HG03520 (cell line): ENCODE results near the gene APBB1.
"Not testable (repeated sequence)": the region's sequence is repeated elsewhere in the genome, so short reads cannot be mapped to it uniquely, and the experiment has no call there.

Source experiments
- ATAC-seq: cut with Tn5 transposase; IDR thresholded peaks from one replicate; pipeline ENCODE4 v1.9.1; 2021; ENCODE audit warnings: mild to moderate bottlenecking, moderate library complexity; ENCODE audit not compliant: unreplicated experiment

Gene APBB1

GRCh38 chr11:6392251-6392650 lies 26.6 kb downstream of the APBB1 start:
- not testable (repeated sequence) for ATAC-seq

GRCh38 chr11:6391537-6392134 lies 27.3 kb downstream of the APBB1 start:
- no peak for ATAC-seq

GRCh38 chr11:6390718-6391469 lies 28.0 kb downstream of the APBB1 start:
- ATAC-seq = no peak

- ATAC-seq = peak; percentile 97
Measured at GRCh38 chr11:6389905-6390717, 28.8 kb downstream of the APBB1 start, which contains the start of gene SMPD1. TSS of gene SMPD1 (plus strand) at chr11:6390474. CDS start at chr11:6390599, 125 bp downstream.

- ATAC-seq = no peak
Measured at GRCh38 chr11:6388748-6389147, 30.1 kb downstream of the APBB1 start.

GRCh38 chr11:6387811-6388599 lies 30.9 kb downstream of the APBB1 start:
- ATAC-seq = no peak

GRCh38 chr11:6385046-6385777 lies 33.7 kb downstream of the APBB1 start:
- ATAC-seq = no peak

- no peak for ATAC-seq
Measured at GRCh38 chr11:6378640-6378989, 40.3 kb downstream of the APBB1 start.

GRCh38 chr11:6377902-6378639 lies 40.8 kb downstream of the APBB1 start:
- ATAC-seq = no peak

- ATAC-seq = no peak
Measured at GRCh38 chr11:6371825-6372224, 47.1 kb downstream of the APBB1 start.

- no peak for ATAC-seq
Measured at GRCh38 chr11:6365659-6366058, 53.2 kb downstream of the APBB1 start.

GRCh38 chr11:6362873-6363678 lies 55.8 kb downstream of the APBB1 start:
- ATAC-seq = peak; percentile 93

GRCh38 chr11:6362185-6362872 lies 56.6 kb downstream of the APBB1 start:
- no peak for ATAC-seq

- no peak for ATAC-seq
Measured at GRCh38 chr11:6360183-6360582, 58.7 kb downstream of the APBB1 start.

- ATAC-seq = no peak
Measured at GRCh38 chr11:6357222-6357621, 61.7 kb downstream of the APBB1 start.

- ATAC-seq = no peak
Measured at GRCh38 chr11:6356503-6357055, 62.3 kb downstream of the APBB1 start.

GRCh38 chr11:6354651-6355485 lies 64.0 kb downstream of the APBB1 start:
- no peak for ATAC-seq
